ENCODE results near the gene CPEB4.

GRCh38 chr5:173968154-173968797, 80.1 kb downstream of the CPEB4 start:
- TF ChIP-seq POLR2AphosphoS5 (IDR thresholded peaks at IDR 0.05; ENCODE audit: insufficient read depth in 1 of 2, low read depth in 1 of 2) (no peak), POLR2A (IDR thresholded peaks at IDR 0.05) (no peak)

Measured in vagina (tissue), 2 donors.